Mesodermal cell (in vitro differentiated cells): Measurements from ENCODE around the gene DERL3.

Experiments
- H3K27ac ChIP-seq: 2 replicates; pipeline ENCODE4 v1.7.0; 2013; ENCODE audit warnings: mild to moderate bottlenecking, low read depth, low read length, moderate library complexity; ENCODE audit not compliant: severe bottlenecking
- H3K36me3 ChIP-seq: 2 replicates; pipeline ENCODE4 v1.7.1; 2013; ENCODE audit warnings: mild to moderate bottlenecking, low read length, moderate library complexity; ENCODE audit not compliant: control insufficient read depth, insufficient read depth
- H3K4me1 ChIP-seq: one replicate; pipeline ENCODE4 v1.7.1; 2013; ENCODE audit warnings: mild to moderate bottlenecking, low read length; ENCODE audit not compliant: insufficient read depth, control insufficient read depth, poor library complexity, severe bottlenecking
- H3K4me3 ChIP-seq: 2 replicates; pipeline ENCODE4 v1.7.0; 2013; ENCODE audit warnings: low read length, control low read depth, mild to moderate bottlenecking; ENCODE audit not compliant: insufficient read depth, poor library complexity, severe bottlenecking; ENCODE audit errors: extremely low read depth
- H3K9me3 ChIP-seq: 2 replicates; pipeline ENCODE4 v1.7.1; 2013; ENCODE audit warnings: mild to moderate bottlenecking, low read length, moderate library complexity; ENCODE audit not compliant: control insufficient read depth
- WGBS, 2 experiments: methylation state at CpG; one replicate each; pipeline ENCODE4 v1.1.5; 2013; ENCODE audit warnings: missing lambda C conversion rate in 2 of 2; ENCODE audit not compliant: insufficient coverage in 2 of 2; 5-methylcytosine and 5-hydroxymethylcytosine counted together

The DERL3 gene

DNA sequence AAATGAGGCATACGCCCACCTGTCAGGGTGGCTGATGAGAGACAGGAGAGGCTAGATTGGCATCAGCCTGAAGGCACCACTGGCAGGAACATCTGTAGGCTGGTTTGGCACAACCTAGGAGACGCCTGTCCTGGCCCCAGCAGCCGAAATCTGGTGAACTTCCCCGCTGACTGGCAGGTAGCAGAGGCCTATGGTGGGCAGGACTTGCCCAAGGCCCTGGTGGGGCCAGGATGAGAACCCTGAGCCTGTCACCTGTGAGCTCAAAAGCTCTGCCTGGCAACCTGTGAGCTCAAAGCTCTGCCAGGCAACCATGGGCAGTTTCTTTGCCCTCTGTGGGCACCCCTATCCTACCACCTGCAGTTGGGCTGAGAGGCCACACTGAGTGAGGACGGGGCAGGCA is 2.5 kb downstream of the DERL3 start:
- Histone ChIP-seq H3K4me1 (peaks cover 13% of the 10 kb centered on the region), H3K4me3 (no peak overlapping the region), H3K27ac (no peak overlapping the region), H3K9me3 (no peaks in the 10 kb centered on the region), H3K36me3 (peaks cover 47% of the 10 kb centered on the region)
- whole genome bisulfite sequencing, 2 experiments = 92 to 100% methylated on average over 3 to 4 of the region's 5 CpGs

DNA sequence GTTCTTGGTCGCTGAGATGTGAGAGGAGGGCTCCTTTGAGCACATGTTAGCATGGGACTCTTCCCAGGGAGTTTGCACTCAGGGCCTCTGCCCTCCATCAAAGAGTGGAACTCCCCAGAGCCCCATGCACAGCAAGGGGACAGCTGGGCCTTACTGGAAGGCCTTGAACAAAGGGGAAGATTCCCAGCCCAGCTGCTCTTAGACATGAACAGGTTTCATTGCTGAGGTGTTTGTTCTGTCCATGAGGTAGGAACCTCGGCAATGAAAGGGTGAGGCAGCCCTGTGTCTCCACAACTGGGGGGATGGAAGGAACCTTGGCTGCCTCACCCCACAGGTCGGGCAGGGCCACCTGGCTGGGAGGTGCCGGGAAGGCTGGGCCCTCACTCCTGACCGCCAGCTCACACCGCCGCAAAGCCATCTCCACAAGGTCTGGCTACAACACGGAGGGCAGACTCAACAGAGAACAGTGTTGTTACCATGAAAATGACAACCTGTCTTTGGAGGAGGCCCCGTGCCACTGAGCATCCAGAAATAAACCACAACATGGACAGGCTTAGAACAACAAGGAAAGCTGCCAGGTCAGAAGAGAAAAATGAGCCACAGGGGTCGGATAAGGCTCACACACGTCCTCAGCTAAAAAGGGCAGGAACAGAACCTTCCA is 3.2 kb downstream of the DERL3 start:
- 74 to 91% methylated on average over 7 to 10 of the region's 11 CpGs for WGBS, 2 experiments
- Histone ChIP-seq H3K27ac (no peak overlapping the region), H3K36me3 (peaks cover 54% of the 10 kb centered on the region), H3K9me3 (no peaks in the 10 kb centered on the region), H3K4me3 (no peak overlapping the region), H3K4me1 (peaks cover 13% of the 10 kb centered on the region)

DNA sequence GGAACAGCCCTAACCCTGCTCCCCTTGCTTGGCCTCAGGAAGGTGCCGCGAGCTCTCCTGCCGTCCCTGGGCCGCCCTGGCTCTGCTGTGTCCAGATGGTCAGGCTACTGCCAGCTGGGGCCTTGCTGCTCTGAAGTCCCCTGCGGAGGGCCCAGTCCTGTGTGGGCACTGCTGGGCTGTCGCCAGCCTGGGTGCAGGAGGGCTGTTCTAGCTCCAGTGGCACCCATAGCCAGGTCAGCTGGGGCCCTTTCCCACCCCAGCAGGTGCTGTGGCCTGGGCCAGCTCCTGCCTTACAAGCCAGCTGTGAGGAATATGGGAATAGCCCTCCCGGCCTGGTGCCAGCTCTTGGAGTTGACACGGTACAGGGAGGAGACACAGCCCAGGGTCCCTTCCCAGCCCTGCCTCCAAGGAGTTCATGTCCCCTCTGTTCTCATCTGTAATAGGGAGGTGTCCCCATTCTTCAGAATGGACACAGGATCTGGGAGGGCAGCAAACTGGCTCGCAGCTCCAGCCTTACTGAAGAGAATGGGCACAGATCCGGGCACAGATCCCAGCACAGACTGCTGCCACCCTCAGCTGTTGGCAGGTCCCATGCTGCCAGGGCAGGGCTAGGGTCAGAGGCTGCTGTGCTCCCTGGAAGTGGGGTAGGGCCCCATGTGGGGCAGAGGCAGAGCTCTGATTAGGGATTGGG is 3.9 kb downstream of the DERL3 start:
- no peaks in the 10 kb centered on the region for H3K9me3 ChIP-seq
- no peak overlapping the region for H3K27ac ChIP-seq
- 96 to 99% methylated on average over 7 to 10 of the region's 10 CpGs for WGBS, 2 experiments
- H3K4me1 ChIP-seq = peaks cover 13% of the 10 kb centered on the region
- no peak overlapping the region for H3K4me3 ChIP-seq
- peaks cover 60% of the 10 kb centered on the region for H3K36me3 ChIP-seq

DNA sequence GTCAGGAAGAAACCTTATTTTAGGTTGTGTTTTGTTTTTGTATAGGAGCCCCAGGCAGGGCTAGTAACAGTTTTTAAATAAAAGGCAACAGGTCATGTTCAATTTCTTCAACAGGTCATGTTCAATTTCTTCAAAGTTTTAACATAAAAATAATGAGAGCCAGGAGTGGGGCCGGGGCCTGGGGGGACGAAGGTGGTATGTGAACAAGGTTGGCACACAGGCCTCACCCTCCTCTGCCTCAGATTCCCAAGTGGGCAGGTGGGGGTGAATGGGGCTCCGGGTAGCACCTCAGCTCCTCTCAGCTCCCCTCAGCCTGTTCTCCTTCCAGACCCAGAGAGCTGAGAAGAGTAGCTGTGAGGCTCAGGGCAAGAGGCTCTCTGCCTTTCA is 4.4 kb downstream of the DERL3 start:
- peaks cover 65% of the 10 kb centered on the region for H3K36me3 ChIP-seq

DNA sequence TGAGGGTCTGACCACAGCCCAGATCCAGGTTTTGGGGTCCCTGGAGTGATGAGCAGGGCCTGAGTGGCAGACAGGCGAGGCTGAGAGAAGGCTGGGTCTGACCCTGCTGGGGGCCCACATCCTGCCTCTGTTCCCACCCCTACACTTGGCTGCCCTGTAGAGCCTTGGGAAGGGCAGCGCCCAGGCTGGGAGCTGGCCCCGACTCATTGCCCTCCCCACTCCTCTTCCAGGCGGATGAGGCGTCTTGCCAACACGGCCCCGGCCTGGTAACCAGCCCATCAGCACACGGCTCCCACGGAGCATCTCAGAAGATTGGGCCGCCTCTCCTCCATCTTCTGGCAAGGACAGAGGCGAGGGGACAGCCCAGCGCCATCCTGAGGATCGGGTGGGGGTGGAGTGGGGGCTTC is 4.9 kb downstream of the DERL3 start:
- WGBS, 2 experiments = 92 to 97% methylated on average over 9 to 10 of the region's 13 CpGs
- peaks cover 70% of the 10 kb centered on the region for H3K36me3 ChIP-seq
- no peak overlapping the region for H3K27ac ChIP-seq

More for the DNA sequence above, 4.4 kb downstream of the DERL3 start:
- H3K4me1 ChIP-seq = peaks cover 13% of the 10 kb centered on the region
- no peak overlapping the region for H3K27ac ChIP-seq
- no peaks in the 10 kb centered on the region for H3K9me3 ChIP-seq
- WGBS, 2 experiments = no CpG with 5 or more reads among the region's 3 CpGs
- no peak overlapping the region for H3K4me3 ChIP-seq

DNA sequence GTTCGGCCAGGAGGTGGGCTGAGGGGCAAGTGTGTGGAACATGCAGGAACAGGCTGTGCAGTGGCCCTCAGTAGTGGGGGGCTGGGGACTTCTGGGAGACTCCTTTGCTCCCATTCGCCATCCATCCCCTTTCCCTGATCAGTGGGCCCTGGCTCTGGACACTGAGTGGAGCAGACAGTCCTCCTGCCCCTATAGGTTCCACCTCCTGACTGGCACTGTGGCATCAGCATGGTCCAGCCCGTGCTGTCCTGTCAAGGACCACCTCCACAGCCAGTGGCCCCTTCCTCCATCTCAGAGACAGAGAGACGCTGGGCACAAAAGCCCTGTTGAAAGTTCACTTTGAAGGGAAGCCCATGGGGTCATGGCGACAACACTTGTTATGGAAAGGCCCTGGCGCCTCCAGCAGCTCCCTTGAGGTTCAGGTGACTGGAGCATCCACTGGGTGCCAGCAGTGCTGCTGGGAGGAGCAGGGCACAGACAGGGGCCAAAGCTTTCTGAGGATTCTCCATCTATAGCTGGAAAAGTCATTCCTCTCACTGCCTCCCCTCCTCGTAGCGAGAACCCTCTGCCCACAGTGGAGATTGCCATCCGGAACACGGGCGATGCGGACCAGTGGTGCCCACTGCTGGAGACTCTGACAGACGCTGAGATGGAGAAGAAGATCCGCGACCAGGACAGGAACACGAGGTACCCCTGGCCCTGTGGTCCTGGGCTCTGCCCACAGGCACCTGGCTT is 5.6 kb downstream of the DERL3 start:
- H3K27ac ChIP-seq = peak overlapping the region; percentile 23
- WGBS, 2 experiments = 89 to 91% methylated on average over 16 of the region's 16 CpGs
- no peak overlapping the region for H3K4me3 ChIP-seq
- H3K4me1 ChIP-seq = peaks cover 12% of the 10 kb centered on the region
- H3K36me3 ChIP-seq = peaks cover 78% of the 10 kb centered on the region
- H3K9me3 ChIP-seq = no peaks in the 10 kb centered on the region

More for the DNA sequence above, 4.9 kb downstream of the DERL3 start:
- peaks cover 13% of the 10 kb centered on the region for H3K4me1 ChIP-seq
- H3K9me3 ChIP-seq = no peaks in the 10 kb centered on the region
- no peak overlapping the region for H3K4me3 ChIP-seq

DNA sequence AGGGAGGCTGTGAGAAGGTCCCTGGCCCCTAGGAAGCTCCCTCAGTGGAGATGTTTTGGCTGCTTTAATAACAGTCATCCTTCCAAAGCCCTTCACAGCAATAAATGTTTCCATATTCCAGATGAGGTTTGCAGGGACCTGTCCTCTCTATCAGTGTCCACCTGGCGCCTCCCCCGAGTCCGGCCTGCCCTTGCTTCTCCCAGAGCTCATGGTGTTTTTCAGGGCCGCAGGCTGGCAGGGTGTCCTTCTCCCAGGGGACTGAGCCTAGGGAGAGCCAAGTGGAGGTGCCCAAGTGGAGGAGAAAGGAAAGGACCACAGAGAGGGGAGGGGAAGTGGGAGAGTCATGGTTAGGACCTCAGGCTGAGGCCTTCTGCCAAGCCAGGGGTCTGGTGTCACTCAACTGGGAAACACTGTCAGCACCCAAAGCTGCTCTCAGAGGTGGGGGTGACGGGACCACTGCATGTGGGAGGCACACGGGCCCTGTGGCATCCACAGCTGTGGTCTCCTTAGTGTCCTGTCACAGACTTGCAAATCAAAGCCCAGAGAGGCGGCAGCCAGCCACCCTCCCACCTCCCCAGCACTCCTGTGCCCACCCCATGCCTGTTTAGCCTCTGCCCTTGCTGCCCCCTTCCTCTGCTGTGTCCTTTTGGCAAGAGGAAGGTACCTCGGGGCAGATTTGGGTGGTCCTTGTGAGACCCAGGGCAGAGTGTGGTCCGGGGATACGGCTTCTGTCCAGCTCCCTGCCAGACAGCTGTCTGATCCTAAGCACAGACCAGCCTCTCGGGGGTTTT is 6.4 kb downstream of the DERL3 start:
- H3K9me3 ChIP-seq = no peaks in the 10 kb centered on the region
- H3K27ac ChIP-seq = peak overlapping the region; percentile 23
- 89 to 90% methylated on average over 10 to 11 of the region's 11 CpGs for WGBS, 2 experiments
- peaks cover 4% of the 10 kb centered on the region for H3K4me1 ChIP-seq
- peaks cover 84% of the 10 kb centered on the region for H3K36me3 ChIP-seq
- H3K4me3 ChIP-seq = no peak overlapping the region

DNA sequence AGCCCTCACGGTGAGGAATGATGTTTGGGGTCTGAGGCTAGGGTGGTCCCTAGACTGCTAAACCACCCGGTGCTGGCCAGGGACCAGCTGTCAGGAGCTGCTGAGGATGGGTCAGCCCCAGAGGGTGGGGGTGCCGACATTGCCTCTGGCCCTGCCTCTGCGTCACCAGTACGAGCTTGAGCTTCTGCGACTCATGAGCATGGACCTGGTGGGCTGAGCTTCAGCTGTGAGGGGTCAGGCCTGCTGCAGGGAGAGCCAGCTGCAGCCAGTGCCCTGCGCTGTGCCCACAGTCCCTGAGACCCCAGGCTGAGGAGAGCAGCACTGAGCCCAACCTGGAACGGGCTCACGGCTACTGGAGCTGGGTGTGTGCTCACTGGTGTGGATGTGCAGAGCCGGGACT is 7.0 kb downstream of the DERL3 start:
- Histone ChIP-seq H3K9me3 (no peaks in the 10 kb centered on the region), H3K27ac (no peak overlapping the region), H3K4me1 (peaks cover 5% of the 10 kb centered on the region), H3K4me3 (no peak overlapping the region), H3K36me3 (peaks cover 90% of the 10 kb centered on the region)
- WGBS, 2 experiments = 92 to 98% methylated on average over 10 of the region's 10 CpGs

DNA sequence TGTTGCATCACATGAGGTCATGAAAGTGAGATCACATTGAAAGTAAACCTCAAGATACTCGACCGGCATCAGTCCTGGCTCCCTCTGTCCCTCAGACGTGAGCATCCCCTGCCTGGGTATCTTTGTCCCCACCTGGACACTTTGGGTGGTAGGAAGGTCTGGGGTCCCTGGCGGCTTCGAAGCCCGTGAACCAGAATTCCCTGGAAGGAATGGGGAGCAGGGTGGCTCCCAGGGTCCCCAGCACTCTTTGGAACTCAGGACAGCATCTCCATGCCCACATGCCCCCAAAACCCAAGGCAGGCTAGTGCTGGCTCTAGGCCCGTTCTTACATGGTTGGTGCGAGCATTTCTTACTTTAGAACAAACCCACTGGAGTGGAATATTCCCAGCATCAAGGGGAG is 7.5 kb downstream of the DERL3 start:
- WGBS, 2 experiments = 96 to 100% methylated on average over 2 to 8 of the region's 8 CpGs
- no peaks in the 10 kb centered on the region for H3K9me3 ChIP-seq
- no peak overlapping the region for H3K4me3 ChIP-seq
- H3K27ac ChIP-seq = no peak overlapping the region
- peaks cover 91% of the 10 kb centered on the region for H3K36me3 ChIP-seq
- peaks cover 5% of the 10 kb centered on the region for H3K4me1 ChIP-seq

DNA sequence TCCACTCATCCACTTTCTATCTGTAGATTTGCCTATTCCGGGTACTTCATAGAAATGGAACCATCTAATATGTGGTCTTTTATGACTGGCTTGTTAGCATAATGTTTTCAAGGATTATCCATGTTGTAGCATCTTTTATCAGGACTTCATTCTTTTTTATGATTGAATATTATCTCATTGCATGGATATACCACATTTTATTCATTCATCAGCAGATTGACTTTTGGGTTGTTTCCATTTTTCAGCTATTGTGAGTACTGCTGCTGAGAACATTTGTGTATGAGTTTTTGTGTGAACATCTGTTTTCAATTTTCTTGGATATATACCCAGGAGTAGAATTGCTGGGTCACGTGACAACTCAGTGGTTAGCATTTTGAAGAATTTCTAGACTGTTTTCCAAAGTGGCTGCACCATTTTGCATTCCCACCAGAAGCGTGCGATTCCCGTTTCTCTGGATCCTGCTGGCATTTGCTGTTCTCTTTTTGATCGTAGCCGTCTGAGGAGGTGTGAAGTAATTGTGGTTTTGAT is 8.9 kb downstream of the DERL3 start:
- H3K9me3 ChIP-seq = no peaks in the 10 kb centered on the region
- no peak overlapping the region for H3K27ac ChIP-seq
- no peak overlapping the region for H3K4me3 ChIP-seq
- H3K4me1 ChIP-seq = peaks cover 13% of the 10 kb centered on the region
- 90 to 96% methylated on average over 5 of the region's 7 CpGs for WGBS, 2 experiments
- H3K36me3 ChIP-seq = peaks cover 92% of the 10 kb centered on the region
